RPMI8226 (cell line): ENCODE measurements around the gene ME1.
"Not testable (repeated sequence)": the region's sequence is repeated elsewhere in the genome, so short reads cannot be mapped to it uniquely, and the experiment has no call there.

Source experiments
- DNase-seq: peaks from one replicate; pipeline ENCODE4 v3.0.0-alpha.2; 2015

ME1 gene

GRCh38 chr6:83431545-83432155 is 799 bp upstream of the ME1 start:
- no peak for DNase-seq

GRCh38 chr6:83429857-83430610 is 817 bp downstream of the ME1 start:
- DNase-seq: peak; percentile 57

GRCh38 chr6:83429269-83429668 is 1.6 kb downstream of the ME1 start:
- no peak for DNase-seq

DNA sequence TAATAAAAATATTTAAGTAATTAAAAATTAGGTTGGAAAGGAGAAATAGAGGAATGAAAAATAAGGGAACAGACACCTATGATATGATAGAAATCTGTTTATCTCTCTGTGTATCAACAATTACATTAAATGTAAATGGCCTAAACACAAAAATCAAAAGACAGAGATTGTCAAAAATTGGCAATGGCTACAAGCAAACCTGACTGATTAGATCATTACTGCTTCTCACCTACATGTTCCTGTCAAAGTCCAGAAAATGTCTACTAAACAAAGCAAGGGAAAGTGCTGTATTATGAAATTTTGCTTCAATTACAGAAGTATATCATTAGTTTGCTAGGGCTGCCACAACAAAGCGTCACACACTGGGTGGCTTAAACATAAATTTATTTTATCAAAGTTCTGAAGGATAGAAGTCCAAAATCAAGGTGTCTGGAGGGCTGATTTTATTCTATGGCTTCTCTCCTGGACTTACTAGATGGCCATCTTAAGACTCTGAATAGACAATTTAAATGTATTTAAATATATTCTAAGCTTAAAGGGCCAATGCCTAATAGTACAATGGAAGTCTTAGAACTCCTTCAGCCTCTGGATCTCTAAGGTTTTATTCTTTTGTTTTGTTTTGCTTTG is 6.3 kb downstream of the ME1 start:
- no peak for DNase-seq

GRCh38 chr6:83417880-83418663 is 12.8 kb downstream of the ME1 start:
- peak; percentile 49 for DNase-seq

GRCh38 chr6:83413068-83413467 is 17.8 kb downstream of the ME1 start:
- no peak for DNase-seq

GRCh38 chr6:83411731-83412130 is 19.1 kb downstream of the ME1 start:
- no peak for DNase-seq

DNA sequence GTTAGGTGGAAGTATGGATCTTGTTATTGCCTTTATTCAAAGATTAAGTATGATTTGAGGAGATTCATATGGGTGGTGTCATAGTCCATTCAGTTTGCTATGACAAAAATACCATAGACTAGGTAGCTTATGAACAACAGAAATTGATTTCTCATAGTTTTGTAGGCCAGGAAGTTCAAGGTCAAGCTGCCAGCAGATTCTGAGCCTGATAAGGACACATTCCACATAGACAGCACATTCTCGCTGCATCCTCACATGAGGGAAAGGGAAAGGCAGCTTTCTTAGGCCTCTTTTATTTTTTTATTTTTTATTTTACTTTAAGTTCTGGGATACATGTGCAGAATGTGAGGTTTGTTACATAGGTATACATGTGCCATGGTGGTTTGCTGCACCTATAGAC is 27.7 kb downstream of the ME1 start:
- DNase-seq: no peak

DNA sequence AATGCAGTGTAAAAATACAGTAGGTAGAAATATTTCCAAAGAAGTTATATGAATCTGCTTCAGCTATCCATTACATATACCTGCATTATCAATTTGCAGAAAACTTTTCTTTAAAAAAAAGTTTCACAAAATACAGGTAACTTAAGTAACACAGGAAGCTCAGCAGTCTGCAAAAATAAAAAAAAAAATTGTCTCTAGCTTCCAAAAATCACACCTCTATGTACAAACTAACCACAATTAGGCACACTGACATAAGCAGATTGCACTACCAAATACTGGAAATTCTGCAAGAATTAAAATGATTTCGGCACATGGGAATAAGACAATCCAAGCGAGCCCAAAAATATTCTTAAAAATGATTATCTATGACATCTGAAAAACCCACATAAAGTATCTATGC is 41.2 kb downstream of the ME1 start:
- no peak for DNase-seq

DNA sequence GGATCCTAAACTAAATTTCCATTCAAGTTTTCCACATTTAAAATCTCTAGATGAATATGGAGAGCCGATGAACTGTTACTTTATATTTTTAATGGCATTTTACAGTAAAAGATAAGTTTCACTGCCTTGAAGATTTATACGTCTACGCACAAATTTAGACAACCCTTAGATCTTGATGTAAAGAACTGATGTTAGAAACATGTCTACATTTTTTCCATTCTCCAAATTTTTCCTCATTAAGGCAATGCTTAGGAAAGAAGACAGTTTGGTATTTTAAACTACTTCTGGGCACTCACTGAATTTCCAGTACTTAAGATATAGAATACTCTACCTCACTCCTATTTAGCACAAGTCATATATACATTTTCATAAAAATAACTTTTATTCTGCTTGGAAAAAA is 45.4 kb downstream of the ME1 start:
- DNase-seq: no peak

- DNase-seq: no peak
Observed at GRCh38 chr6:83384751-83385150, 46.1 kb downstream of the ME1 start.

GRCh38 chr6:83381949-83382348 is 48.9 kb downstream of the ME1 start:
- no peak for DNase-seq

DNA sequence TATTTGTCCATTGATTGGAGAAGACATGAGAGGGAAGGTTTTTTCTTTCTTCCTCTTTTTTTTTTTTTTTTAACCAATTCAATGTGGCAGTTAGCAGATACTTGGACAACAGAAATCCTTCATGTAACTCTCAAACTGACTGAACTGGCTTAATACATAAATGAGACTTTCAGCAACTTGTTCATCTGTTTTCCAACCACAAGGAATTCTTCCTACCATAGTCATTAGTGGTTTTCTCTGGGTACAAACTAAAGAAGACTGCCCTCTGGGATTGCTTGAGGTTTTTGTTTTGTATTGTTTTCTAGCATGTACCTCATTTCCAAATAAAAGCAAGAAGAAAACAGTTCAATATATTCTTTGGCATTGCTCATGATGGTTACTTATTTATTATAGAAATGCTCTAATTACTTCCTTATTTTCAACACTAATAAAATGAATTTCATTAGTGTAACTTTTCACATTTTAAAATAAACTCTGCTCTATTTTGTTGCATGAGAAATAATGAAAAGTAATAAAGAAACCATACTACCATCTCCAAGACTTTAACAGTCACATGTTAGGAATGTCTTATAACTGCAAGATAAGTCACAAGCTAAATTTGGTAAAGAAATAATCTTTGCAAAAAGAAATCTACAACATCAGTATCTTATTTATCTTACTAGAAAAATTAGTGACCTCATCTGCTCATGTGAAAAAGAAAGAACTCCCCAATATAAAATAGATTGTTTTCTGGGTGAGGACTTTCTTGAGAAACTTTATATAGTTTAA is 52.0 kb downstream of the ME1 start:
- no peak for DNase-seq

DNA sequence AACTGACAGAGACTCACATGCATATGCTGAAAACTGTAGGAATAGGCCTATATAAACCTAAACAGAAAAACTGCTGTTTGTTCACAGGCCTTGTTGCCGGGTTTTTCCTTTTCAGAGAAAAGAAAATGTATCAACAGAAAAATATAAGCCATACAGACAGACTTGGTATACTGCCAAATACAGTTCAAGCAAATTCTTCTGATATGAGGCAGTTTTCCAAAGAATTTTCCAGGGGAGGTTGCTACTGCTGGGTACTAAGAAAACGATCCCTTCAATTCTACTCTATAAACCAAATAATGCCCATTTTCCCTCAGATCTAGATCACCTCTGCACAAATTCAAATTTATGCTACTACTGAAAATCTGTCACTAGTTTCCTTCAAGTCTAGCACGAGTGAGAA is 59.4 kb downstream of the ME1 start:
- no peak for DNase-seq

DNA sequence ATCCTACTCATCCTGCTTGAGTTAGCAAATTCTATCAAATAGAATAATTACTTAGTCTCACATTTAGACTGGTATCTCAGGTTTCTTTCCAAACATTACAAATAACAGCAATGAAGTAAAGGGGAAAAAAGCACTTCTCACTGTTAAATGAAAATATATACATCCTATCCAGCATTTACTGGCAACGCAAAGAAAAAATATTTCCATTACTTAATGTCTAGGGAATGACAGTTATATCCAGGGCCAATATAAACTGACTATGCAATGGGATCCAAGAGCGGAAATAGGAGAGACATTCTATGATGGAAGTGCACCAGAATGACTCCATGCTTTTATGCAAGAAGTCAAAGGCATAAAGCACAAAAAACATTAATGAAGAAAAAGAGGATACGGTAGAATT is 60.3 kb downstream of the ME1 start:
- no peak for DNase-seq

GRCh38 chr6:83369692-83370091 is 61.2 kb downstream of the ME1 start:
- DNase-seq: no peak

- no peak for DNase-seq
Observed at GRCh38 chr6:83368577-83368976, 62.3 kb downstream of the ME1 start.

DNA sequence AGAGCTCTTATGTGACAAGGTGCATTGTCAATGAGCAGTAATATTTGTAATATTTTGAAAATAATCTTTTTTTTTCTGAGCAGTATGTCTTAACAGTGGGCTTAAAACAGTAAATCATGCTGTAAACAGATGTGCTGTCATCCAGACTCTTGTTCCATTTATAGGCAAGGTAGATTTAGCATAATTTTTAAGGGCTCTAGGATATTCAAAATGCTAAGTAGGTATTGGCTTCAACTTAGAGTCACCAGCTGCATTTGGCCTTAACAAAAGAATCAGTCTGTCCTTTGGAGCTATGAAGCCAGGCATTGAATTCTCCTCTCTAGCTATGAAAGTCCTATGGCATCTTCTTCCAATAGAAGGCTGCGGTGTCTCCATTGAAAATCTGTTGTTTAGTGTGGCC is 63.7 kb downstream of the ME1 start:
- DNase-seq: no peak

GRCh38 chr6:83365931-83366330 is 64.9 kb downstream of the ME1 start:
- no peak for DNase-seq

GRCh38 chr6:83362349-83362748 is 68.5 kb downstream of the ME1 start:
- DNase-seq: not testable (repeated sequence)

DNA sequence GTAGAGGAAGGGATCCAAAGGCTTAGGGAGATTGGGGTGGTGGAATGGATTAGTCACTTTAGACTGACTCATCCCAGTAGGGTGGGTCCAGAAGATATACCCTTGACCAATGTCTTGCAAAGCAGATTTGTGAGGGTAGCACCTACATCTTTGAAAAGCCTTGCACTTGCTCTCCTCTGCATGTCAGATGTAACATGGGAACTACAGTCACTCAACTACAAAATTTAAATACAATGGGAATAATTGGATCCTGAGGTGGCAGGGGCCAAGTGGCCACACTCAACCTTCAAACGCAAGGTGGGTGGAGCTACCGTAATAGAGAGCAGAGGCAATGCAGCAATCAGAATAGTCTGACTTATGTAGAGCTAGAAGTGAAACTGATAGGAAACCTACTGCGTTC is 71.2 kb downstream of the ME1 start:
- no peak for DNase-seq

DNA sequence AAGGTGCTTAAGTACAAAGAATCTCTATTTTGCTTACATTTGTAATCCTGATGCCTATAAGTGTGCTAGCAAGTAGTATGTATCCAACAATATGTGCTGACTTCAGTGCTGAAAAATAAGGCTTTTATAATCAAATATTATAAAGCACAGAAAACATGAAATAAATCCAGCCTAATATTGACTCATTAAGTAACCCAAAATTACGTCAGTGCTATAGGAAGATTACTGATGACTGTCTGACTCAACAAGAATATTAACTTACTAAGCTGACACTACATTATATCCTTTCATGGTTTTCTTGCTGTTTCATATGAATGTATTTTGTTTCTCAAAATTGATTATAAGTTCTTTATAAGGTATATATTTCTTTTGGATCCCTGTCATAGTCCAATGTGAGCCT is 76.1 kb downstream of the ME1 start:
- DNase-seq: no peak
